SK-N-SH (cell line): ENCODE results near the gene KRT17. TPM values are rescaled to one million over a fixed set of nuclear protein-coding genes. Genes with fewer than 3 reads are reported as not detected.

ENCODE experiments used
- CTCF ChIA-PET: fragments of 300-600, 350-600 bp; formaldehyde crosslinking; extraction: SDS; loops from one replicate; lab custom pipeline; 2021; lab: Yijun Ruan, JAX
- POLR2A ChIA-PET: fragments of 350-600 bp; sonication (Branson Sonifier 250); formaldehyde crosslinking; extraction: SDS; loops from one replicate; lab custom pipeline; 2020; ENCODE audit warnings: antibody characterized with exemption, inconsistent platforms; lab: Yijun Ruan, JAX
- DNase-seq: peaks from one replicate; pipeline ENCODE4 v3.0.0; 2012
- H2AFZ ChIP-seq: fragments of 200-600 bp; sonication (generic); 2 replicates; pipeline ENCODE4 v1.8.1; 2016; ENCODE audit warnings: antibody characterized with exemption, mild to moderate bottlenecking, low read depth
- H3F3A ChIP-seq: fragments of 200-600 bp; sonication (generic); replicated peaks from 2 replicates; pipeline ENCODE3; 2016; ENCODE audit warnings: antibody characterized with exemption, mild to moderate bottlenecking; ENCODE audit not compliant: insufficient read depth
- H3K27ac ChIP-seq, 2 experiments: fragments of 200-500 bp in 1 of 2; fragments of 200-600 bp in 1 of 2; sonication (Bioruptor generic) in 1 of 2; sonication (generic), shearing (Covaris generic) in 1 of 2; 2 replicates each; pipeline versions ENCODE4 v1.5.1 to v1.6.1; 2014 to 2016; ENCODE audit warnings: low read depth in 2 of 2, inconsistent platforms in 1 of 2, low read length in 1 of 2, mild to moderate bottlenecking in 1 of 2, mixed read lengths in 1 of 2
- H3K27me3 ChIP-seq: fragments of 200-600 bp; sonication (generic), shearing (Covaris generic); 2 replicates; pipeline ENCODE4 v1.6.1; 2016; ENCODE audit warnings: mixed run types; ENCODE audit not compliant: insufficient read depth
- H3K36me3 ChIP-seq, 2 experiments: fragments of 200-500 bp in 1 of 2; fragments of 200-600 bp in 1 of 2; sonication (Bioruptor generic) in 1 of 2; sonication (generic) in 1 of 2; replicated peaks in 1 of 2; 2 replicates each; pipeline versions ENCODE3 to v1.5.1; 2014 to 2016; ENCODE audit warnings: low read length in 1 of 2, mild to moderate bottlenecking in 1 of 2; ENCODE audit not compliant: insufficient read depth in 2 of 2, control insufficient read depth in 1 of 2
- H3K4me1 ChIP-seq, 2 experiments: fragments of 200-500 bp in 1 of 2; fragments of 200-600 bp in 1 of 2; sonication (Bioruptor generic) in 1 of 2; sonication (generic), shearing (Covaris generic) in 1 of 2; 2 replicates each; pipeline versions ENCODE4 v1.5.1 to v1.6.1; 2014 to 2016; ENCODE audit warnings: low read depth in 1 of 2, low read length in 1 of 2, mixed run types in 1 of 2; ENCODE audit not compliant: insufficient read depth in 2 of 2, control insufficient read depth in 1 of 2
- H3K4me2 ChIP-seq: fragments of 200-600 bp; sonication (generic), shearing (Covaris generic); 2 replicates; pipeline ENCODE4 v1.6.1; 2017; ENCODE audit warnings: mixed run types
- H3K4me3 ChIP-seq, 2 experiments: fragments of 200-500 bp in 1 of 2; fragments of 200-600 bp in 1 of 2; sonication (Bioruptor generic) in 1 of 2; sonication (generic), shearing (Covaris generic) in 1 of 2; 2 replicates each; pipeline versions ENCODE4 v1.5.1 to v1.8.1; 2014 to 2016; ENCODE audit warnings: low read depth in 2 of 2, inconsistent platforms in 1 of 2, low read length in 1 of 2, mild to moderate bottlenecking in 1 of 2, mixed read lengths in 1 of 2, moderate library complexity in 1 of 2
- H3K79me2 ChIP-seq: fragments of 200-600 bp; sonication (generic); 2 replicates; pipeline ENCODE4 v1.8.1; 2017; ENCODE audit warnings: mild to moderate bottlenecking; ENCODE audit not compliant: insufficient read depth
- H3K9ac ChIP-seq: fragments of 200-600 bp; sonication (generic); 2 replicates; pipeline ENCODE4 v1.6.1; 2017; ENCODE audit warnings: mixed run types
- H3K9me2 ChIP-seq: fragments of 200-600 bp; sonication (generic); 2 replicates; pipeline ENCODE4 v1.6.1; 2017; ENCODE audit warnings: mixed run types
- H3K9me3 ChIP-seq: fragments of 200-600 bp; sonication (generic); 2 replicates; pipeline ENCODE4 v1.6.1; 2017; ENCODE audit warnings: mixed run types, mild to moderate bottlenecking, moderate library complexity
- H4K20me1 ChIP-seq: fragments of 200-600 bp; sonication (generic); 2 replicates; pipeline ENCODE4 v1.6.1; 2017; ENCODE audit warnings: mild to moderate bottlenecking, mixed run types; ENCODE audit not compliant: insufficient read depth
- FOSL2 ChIP-seq: IDR thresholded peaks from 2 replicates; pipeline ENCODE4 v1.4.0; 2012; ENCODE audit warnings: low read depth, mild to moderate bottlenecking, moderate library complexity, borderline replicate concordance
- GABPA ChIP-seq: IDR thresholded peaks from 2 replicates; pipeline ENCODE4 v1.4.0; 2012; ENCODE audit warnings: low read depth, mild to moderate bottlenecking
- GATA2 ChIP-seq: sonication (generic); formaldehyde crosslinking; IDR thresholded peaks from 2 replicates; pipeline ENCODE4 v1.5.0; 2020; ENCODE audit warnings: mild to moderate bottlenecking, missing genetic modification reagents
- JUND ChIP-seq: IDR thresholded peaks from 2 replicates; pipeline ENCODE4 v1.4.0; 2012
- MXI1 ChIP-seq: IDR thresholded peaks from 2 replicates; pipeline ENCODE4 v1.6.1; 2012; ENCODE audit warnings: mild to moderate bottlenecking, low read depth, low read length, improper control_type of control experiment
- NFIC ChIP-seq: IDR thresholded peaks from 2 replicates; pipeline ENCODE4 v1.4.0; 2012; ENCODE audit warnings: borderline replicate concordance
- RAD21 ChIP-seq: IDR thresholded peaks from 2 replicates; pipeline ENCODE4 v1.6.1; 2012; ENCODE audit warnings: mild to moderate bottlenecking, low read length
- RCOR1 ChIP-seq: fragments of 150-350 bp; IDR thresholded peaks from 2 replicates; pipeline ENCODE4 v1.6.1; 2017; ENCODE audit warnings: antibody characterized with exemption, low read length
- RFX5 ChIP-seq: IDR thresholded peaks from 2 replicates; pipeline ENCODE4 v1.6.1; 2012; ENCODE audit warnings: mild to moderate bottlenecking, improper control_type of control experiment, low read length
- SIN3A ChIP-seq: IDR thresholded peaks from 2 replicates; pipeline ENCODE4 v1.6.1; 2012; ENCODE audit warnings: low read depth, mild to moderate bottlenecking, low read length, moderate library complexity, borderline replicate concordance
- SMC3 ChIP-seq: IDR thresholded peaks from 2 replicates; pipeline ENCODE4 v1.6.1; 2012; ENCODE audit warnings: low read depth, low read length, improper control_type of control experiment
- TAF1 ChIP-seq: IDR thresholded peaks from 2 replicates; pipeline ENCODE4 v1.6.1; 2012; ENCODE audit warnings: low read depth, mild to moderate bottlenecking, low read length, moderate library complexity, borderline replicate concordance
- YY1 ChIP-seq: IDR thresholded peaks from 2 replicates; pipeline ENCODE4 v1.4.0; 2012; ENCODE audit warnings: low read depth, mild to moderate bottlenecking
- WGBS: methylation state at CpG from one replicate; pipeline ENCODE4 v1.1.6; 2017; ENCODE audit warnings: low lambda C conversion rate; 5-methylcytosine and 5-hydroxymethylcytosine counted together
- polyA plus RNA-seq, 3 experiments: library from polyadenylated mRNA; depleted of rRNA; stranded (reverse); fragments of >200 nt; gene quantifications; 2 replicates each; pipeline ENCODE4 v1.2.3, GENCODE V29; 2012
- TF ChIP-seq, protein P1 (sequence below): IDR thresholded peaks from 2 replicates; pipeline ENCODE4 v1.4.0; 2012; ENCODE audit warnings: low read depth, borderline replicate concordance
- TF ChIP-seq, protein P2 (sequence below): IDR thresholded peaks from 2 replicates; pipeline ENCODE4 v1.4.0; 2012; ENCODE audit warnings: low read depth
- TF ChIP-seq, protein P3 (sequence below): fragments of 200-600 bp; sonication (generic); IDR thresholded peaks from 2 replicates; pipeline ENCODE4 v1.6.1; 2017; ENCODE audit warnings: antibody characterized with exemption, mild to moderate bottlenecking, moderate library complexity
- TF ChIP-seq, protein P4 (sequence below): IDR thresholded peaks from 2 replicates; pipeline ENCODE4; 2012

KRT17 gene
- polyA plus RNA-seq, 1 of the 3 experiments (the other 2 are of a cell fraction) = 0.39 TPM

DNA sequence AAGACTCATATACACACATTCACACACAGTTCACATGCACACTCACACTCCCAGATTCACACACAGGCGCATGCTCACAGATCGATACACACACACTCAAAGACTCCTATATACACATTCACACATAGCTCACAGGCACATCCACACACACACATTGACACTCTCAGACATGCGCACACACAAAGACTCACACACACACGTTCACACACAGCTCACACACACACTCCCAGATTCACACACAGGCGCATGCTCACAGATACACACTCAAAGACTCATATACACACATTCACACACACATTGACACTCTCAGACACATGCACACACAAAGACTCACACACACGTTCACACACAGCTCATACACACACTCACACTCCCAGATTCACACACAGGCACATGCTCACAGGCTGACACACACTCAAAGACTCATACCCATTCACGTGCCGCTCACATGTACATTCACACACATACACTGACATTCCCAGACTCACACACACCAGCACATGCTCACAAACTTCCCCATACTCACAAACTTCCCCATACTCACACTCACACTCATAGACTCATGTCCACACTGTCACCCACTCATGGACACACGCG is 25.6 kb upstream of the KRT17 start:
- no peak for DNase-seq
- 86% methylated on average over 10 of the region's 10 CpGs for WGBS
- H3K36me3 ChIP-seq = no peaks in the 10 kb centered on the region
- no peaks in the 10 kb centered on the region for H3K27me3 ChIP-seq
- no peak overlapping the region for H3K9ac ChIP-seq
- no peak overlapping the region for H3K4me3 ChIP-seq
- ChIA-PET CTCF (interaction anchor here (1.3 to 20.6 kb wide), 12 partner anchors 13 to 187 kb away, joined by 3 to 646 read pairs (median 27); partner anchors contain the start of genes KRT17 and KRT9), POLR2A (interaction anchor here (0.5 kb wide), 1 partner anchor 762 kb away, joined by 3 read pairs; no protein-coding TSS in a partner anchor)
- H3K27ac ChIP-seq = no peak overlapping the region
- no peaks in the 10 kb centered on the region for H3K79me2 ChIP-seq
- H3K4me1 ChIP-seq = peaks cover 0 to 15% of the 10 kb centered on the region in 2 experiments; a peak in 1 of 4 replicates
- H3K9me3 ChIP-seq = no peaks in the 10 kb centered on the region
- H2AFZ ChIP-seq = no peak overlapping the region
- TF ChIP-seq JUND (no peak), YY1 (no peak), GATA2 (CRISPR knock-in tag) (no peak), RCOR1 (no peak), MXI1 (no peak), RFX5 (no peak), FOSL2 (no peak), TAF1 (no peak), NFIC (no peak), SIN3A (no peak), GABPA (no peak), SMC3 (no peak), RAD21 (no peak)
- TF ChIP-seq, protein P1, sequence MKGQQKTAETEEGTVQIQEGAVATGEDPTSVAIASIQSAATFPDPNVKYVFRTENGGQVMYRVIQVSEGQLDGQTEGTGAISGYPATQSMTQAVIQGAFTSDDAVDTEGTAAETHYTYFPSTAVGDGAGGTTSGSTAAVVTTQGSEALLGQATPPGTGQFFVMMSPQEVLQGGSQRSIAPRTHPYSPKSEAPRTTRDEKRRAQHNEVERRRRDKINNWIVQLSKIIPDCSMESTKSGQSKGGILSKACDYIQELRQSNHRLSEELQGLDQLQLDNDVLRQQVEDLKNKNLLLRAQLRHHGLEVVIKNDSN = no peak
- TF ChIP-seq, protein P2, sequence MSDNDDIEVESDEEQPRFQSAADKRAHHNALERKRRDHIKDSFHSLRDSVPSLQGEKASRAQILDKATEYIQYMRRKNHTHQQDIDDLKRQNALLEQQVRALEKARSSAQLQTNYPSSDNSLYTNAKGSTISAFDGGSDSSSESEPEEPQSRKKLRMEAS = no peak
- TF ChIP-seq, protein P3, sequence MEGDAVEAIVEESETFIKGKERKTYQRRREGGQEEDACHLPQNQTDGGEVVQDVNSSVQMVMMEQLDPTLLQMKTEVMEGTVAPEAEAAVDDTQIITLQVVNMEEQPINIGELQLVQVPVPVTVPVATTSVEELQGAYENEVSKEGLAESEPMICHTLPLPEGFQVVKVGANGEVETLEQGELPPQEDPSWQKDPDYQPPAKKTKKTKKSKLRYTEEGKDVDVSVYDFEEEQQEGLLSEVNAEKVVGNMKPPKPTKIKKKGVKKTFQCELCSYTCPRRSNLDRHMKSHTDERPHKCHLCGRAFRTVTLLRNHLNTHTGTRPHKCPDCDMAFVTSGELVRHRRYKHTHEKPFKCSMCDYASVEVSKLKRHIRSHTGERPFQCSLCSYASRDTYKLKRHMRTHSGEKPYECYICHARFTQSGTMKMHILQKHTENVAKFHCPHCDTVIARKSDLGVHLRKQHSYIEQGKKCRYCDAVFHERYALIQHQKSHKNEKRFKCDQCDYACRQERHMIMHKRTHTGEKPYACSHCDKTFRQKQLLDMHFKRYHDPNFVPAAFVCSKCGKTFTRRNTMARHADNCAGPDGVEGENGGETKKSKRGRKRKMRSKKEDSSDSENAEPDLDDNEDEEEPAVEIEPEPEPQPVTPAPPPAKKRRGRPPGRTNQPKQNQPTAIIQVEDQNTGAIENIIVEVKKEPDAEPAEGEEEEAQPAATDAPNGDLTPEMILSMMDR = no peak
- TF ChIP-seq, protein P4, sequence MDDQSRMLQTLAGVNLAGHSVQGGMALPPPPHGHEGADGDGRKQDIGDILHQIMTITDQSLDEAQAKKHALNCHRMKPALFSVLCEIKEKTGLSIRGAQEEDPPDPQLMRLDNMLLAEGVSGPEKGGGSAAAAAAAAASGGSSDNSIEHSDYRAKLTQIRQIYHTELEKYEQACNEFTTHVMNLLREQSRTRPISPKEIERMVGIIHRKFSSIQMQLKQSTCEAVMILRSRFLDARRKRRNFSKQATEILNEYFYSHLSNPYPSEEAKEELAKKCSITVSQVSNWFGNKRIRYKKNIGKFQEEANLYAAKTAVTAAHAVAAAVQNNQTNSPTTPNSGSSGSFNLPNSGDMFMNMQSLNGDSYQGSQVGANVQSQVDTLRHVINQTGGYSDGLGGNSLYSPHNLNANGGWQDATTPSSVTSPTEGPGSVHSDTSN = no peak
- no peaks in the 10 kb centered on the region for H3K9me2 ChIP-seq
- H3K4me2 ChIP-seq = no peak overlapping the region
- no peaks in the 10 kb centered on the region for H4K20me1 ChIP-seq
- H3F3A ChIP-seq = no peaks in the 10 kb centered on the region
